ENCODE measurements around the gene PCSK6.

Gene PCSK6

DNA sequence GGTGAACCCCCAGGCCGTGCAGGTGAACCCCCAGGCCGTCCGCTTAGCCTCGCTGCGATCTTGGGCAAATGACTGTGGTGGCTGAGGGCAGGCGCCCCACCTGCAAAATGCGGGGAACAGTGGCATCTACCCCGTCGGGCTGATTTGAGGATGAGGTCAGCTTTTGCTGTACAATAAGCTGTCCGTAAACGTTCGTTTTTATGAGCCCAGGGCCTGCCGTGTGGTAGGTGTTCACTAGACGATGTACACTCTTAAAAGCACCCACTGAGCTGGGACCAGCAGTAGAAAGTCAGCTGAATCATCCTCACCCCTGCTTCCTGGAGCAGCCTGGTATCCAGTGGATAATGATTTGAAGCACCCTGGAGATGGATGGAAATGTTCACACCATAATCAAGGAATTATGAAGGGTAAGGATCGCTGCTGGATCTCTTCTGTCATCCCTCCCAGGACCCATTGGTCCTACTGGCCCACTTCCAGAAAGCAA, 943 bp upstream of the PCSK6 start:
- no peak for TF ChIP-seq TOX (CRISPR knock-in tag; IDR thresholded peaks at IDR 0.05; ENCODE audit: borderline replicate concordance)
- no peak for TF ChIP-seq PPARA (CRISPR knock-in tag; IDR thresholded peaks at IDR 0.05; ENCODE audit: borderline replicate concordance)
- no peak for TF ChIP-seq GLIS3 (CRISPR knock-in tag; IDR thresholded peaks at IDR 0.05)
- TF ChIP-seq ARNTL (CRISPR knock-in tag; IDR thresholded peaks at IDR 0.05; ENCODE audit: borderline replicate concordance, low read depth): no peak
- TF ChIP-seq ZNF8 (CRISPR knock-in tag; IDR thresholded peaks at IDR 0.05): no peak
- TF ChIP-seq ZNF565 (CRISPR knock-in tag; conservative IDR thresholded peaks at IDR 0.05; ENCODE audit: low read depth): no peak
- TF ChIP-seq, protein P1, sequence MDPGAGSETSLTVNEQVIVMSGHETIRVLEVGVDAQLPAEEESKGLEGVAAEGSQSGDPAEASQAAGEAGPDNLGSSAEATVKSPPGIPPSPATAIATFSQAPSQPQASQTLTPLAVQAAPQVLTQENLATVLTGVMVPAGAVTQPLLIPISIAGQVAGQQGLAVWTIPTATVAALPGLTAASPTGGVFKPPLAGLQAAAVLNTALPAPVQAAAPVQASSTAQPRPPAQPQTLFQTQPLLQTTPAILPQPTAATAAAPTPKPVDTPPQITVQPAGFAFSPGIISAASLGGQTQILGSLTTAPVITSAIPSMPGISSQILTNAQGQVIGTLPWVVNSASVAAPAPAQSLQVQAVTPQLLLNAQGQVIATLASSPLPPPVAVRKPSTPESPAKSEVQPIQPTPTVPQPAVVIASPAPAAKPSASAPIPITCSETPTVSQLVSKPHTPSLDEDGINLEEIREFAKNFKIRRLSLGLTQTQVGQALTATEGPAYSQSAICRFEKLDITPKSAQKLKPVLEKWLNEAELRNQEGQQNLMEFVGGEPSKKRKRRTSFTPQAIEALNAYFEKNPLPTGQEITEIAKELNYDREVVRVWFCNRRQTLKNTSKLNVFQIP (CRISPR knock-in tag; IDR thresholded peaks at IDR 0.05; ENCODE audit: borderline replicate concordance, low read depth): no peak
- TF ChIP-seq BACH2 (CRISPR knock-in tag; IDR thresholded peaks at IDR 0.05; ENCODE audit: borderline replicate concordance): no peak
- TF ChIP-seq TCF4 (CRISPR knock-in tag; IDR thresholded peaks at IDR 0.05; ENCODE audit: borderline replicate concordance): no peak
- TF ChIP-seq, protein P2, sequence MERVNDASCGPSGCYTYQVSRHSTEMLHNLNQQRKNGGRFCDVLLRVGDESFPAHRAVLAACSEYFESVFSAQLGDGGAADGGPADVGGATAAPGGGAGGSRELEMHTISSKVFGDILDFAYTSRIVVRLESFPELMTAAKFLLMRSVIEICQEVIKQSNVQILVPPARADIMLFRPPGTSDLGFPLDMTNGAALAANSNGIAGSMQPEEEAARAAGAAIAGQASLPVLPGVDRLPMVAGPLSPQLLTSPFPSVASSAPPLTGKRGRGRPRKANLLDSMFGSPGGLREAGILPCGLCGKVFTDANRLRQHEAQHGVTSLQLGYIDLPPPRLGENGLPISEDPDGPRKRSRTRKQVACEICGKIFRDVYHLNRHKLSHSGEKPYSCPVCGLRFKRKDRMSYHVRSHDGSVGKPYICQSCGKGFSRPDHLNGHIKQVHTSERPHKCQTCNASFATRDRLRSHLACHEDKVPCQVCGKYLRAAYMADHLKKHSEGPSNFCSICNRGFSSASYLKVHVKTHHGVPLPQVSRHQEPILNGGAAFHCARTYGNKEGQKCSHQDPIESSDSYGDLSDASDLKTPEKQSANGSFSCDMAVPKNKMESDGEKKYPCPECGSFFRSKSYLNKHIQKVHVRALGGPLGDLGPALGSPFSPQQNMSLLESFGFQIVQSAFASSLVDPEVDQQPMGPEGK (CRISPR knock-in tag; IDR thresholded peaks at IDR 0.05; ENCODE audit: borderline replicate concordance): no peak
- TF ChIP-seq OSR1 (CRISPR knock-in tag; IDR thresholded peaks at IDR 0.05): no peak
- no peak for TF ChIP-seq RARB (CRISPR knock-in tag; IDR thresholded peaks at IDR 0.05)
- TF ChIP-seq ZNF70 (CRISPR knock-in tag; IDR thresholded peaks at IDR 0.05): no peak
- TF ChIP-seq ZC3H10 (CRISPR knock-in tag; IDR thresholded peaks at IDR 0.05): no peak
- TF ChIP-seq ZFP30 (CRISPR knock-in tag; IDR thresholded peaks at IDR 0.05): no peak
- TF ChIP-seq CSDC2 (CRISPR knock-in tag; IDR thresholded peaks at IDR 0.05): no peak
- no peak for TF ChIP-seq ZFP3 (CRISPR knock-in tag; IDR thresholded peaks at IDR 0.05)
- ATAC-seq: no peak

DNA sequence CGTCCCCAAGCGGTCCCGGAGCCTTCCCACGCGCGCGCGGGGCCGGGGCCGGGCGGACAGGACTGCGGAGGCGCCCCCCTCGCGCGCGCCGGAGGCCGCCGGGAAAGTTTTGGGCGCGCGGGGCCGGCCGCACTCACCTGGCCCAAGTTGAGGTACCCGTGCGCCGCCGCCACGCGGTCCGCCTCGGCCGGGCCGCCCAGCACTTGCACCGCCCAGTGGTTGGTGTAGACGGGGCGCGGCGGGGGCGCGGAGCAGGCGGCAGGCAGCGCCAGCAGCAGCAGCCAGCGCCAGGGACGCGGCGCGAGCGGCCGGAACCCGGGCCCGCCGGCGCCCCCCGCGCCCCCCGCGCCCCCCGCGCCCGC, 289 bp downstream of the PCSK6 start:
- TF ChIP-seq CSDC2 (CRISPR knock-in tag; IDR thresholded peaks at IDR 0.05): no peak
- TF ChIP-seq OSR1 (CRISPR knock-in tag; IDR thresholded peaks at IDR 0.05): no peak
- TF ChIP-seq RARB (CRISPR knock-in tag; IDR thresholded peaks at IDR 0.05): no peak
- TF ChIP-seq SNAI2 (CRISPR knock-in tag; IDR thresholded peaks at IDR 0.05): no peak
- no peak for TF ChIP-seq GLIS3 (CRISPR knock-in tag; IDR thresholded peaks at IDR 0.05)
- no peak for TF ChIP-seq ESRRG (CRISPR knock-in tag; IDR thresholded peaks at IDR 0.05)
- TF ChIP-seq, protein P2 (CRISPR knock-in tag; IDR thresholded peaks at IDR 0.05; ENCODE audit: borderline replicate concordance): no peak
- TF ChIP-seq ZNF565 (CRISPR knock-in tag; conservative IDR thresholded peaks at IDR 0.05; ENCODE audit: low read depth): no peak
- TF ChIP-seq ZC3H10 (CRISPR knock-in tag; IDR thresholded peaks at IDR 0.05): no peak
- TF ChIP-seq ZFP3 (CRISPR knock-in tag; IDR thresholded peaks at IDR 0.05): no peak
- TF ChIP-seq TOX (CRISPR knock-in tag; IDR thresholded peaks at IDR 0.05; ENCODE audit: borderline replicate concordance): no peak
- TF ChIP-seq, protein P3, sequence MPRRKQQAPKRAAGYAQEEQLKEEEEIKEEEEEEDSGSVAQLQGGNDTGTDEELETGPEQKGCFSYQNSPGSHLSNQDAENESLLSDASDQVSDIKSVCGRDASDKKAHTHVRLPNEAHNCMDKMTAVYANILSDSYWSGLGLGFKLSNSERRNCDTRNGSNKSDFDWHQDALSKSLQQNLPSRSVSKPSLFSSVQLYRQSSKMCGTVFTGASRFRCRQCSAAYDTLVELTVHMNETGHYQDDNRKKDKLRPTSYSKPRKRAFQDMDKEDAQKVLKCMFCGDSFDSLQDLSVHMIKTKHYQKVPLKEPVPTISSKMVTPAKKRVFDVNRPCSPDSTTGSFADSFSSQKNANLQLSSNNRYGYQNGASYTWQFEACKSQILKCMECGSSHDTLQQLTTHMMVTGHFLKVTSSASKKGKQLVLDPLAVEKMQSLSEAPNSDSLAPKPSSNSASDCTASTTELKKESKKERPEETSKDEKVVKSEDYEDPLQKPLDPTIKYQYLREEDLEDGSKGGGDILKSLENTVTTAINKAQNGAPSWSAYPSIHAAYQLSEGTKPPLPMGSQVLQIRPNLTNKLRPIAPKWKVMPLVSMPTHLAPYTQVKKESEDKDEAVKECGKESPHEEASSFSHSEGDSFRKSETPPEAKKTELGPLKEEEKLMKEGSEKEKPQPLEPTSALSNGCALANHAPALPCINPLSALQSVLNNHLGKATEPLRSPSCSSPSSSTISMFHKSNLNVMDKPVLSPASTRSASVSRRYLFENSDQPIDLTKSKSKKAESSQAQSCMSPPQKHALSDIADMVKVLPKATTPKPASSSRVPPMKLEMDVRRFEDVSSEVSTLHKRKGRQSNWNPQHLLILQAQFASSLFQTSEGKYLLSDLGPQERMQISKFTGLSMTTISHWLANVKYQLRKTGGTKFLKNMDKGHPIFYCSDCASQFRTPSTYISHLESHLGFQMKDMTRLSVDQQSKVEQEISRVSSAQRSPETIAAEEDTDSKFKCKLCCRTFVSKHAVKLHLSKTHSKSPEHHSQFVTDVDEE (CRISPR knock-in tag; IDR thresholded peaks at IDR 0.05): no peak
- TF ChIP-seq, protein P4, sequence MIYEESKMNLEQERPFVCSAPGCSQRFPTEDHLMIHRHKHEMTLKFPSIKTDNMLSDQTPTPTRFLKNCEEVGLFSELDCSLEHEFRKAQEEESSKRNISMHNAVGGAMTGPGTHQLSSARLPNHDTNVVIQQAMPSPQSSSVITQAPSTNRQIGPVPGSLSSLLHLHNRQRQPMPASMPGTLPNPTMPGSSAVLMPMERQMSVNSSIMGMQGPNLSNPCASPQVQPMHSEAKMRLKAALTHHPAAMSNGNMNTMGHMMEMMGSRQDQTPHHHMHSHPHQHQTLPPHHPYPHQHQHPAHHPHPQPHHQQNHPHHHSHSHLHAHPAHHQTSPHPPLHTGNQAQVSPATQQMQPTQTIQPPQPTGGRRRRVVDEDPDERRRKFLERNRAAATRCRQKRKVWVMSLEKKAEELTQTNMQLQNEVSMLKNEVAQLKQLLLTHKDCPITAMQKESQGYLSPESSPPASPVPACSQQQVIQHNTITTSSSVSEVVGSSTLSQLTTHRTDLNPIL (CRISPR knock-in tag; IDR thresholded peaks at IDR 0.05; ENCODE audit: low read depth): no peak
- no peak for TF ChIP-seq ISL1 (CRISPR knock-in tag; IDR thresholded peaks at IDR 0.05)
- TF ChIP-seq, protein P5, sequence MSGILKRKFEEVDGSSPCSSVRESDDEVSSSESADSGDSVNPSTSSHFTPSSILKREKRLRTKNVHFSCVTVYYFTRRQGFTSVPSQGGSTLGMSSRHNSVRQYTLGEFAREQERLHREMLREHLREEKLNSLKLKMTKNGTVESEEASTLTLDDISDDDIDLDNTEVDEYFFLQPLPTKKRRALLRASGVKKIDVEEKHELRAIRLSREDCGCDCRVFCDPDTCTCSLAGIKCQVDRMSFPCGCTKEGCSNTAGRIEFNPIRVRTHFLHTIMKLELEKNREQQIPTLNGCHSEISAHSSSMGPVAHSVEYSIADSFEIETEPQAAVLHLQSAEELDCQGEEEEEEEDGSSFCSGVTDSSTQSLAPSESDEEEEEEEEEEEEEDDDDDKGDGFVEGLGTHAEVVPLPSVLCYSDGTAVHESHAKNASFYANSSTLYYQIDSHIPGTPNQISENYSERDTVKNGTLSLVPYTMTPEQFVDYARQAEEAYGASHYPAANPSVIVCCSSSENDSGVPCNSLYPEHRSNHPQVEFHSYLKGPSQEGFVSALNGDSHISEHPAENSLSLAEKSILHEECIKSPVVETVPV (CRISPR knock-in tag; IDR thresholded peaks at IDR 0.05): no peak
- TF ChIP-seq PPARA (CRISPR knock-in tag; IDR thresholded peaks at IDR 0.05; ENCODE audit: borderline replicate concordance): no peak
- no peak for TF ChIP-seq ZNF70 (CRISPR knock-in tag; IDR thresholded peaks at IDR 0.05)
- no peak for TF ChIP-seq ARNTL (CRISPR knock-in tag; IDR thresholded peaks at IDR 0.05; ENCODE audit: borderline replicate concordance, low read depth)
- no peak for TF ChIP-seq ZFP30 (CRISPR knock-in tag; IDR thresholded peaks at IDR 0.05)

More for the DNA sequence above, 289 bp downstream of the PCSK6 start:
- no peak; the same call in 2 of the 3 replicates for ATAC-seq

Measured in SK-N-SH treated with all-trans-retinoic acid at 6 μM for 48 hours (cell line).